Mesenchymal stem cell (in vitro differentiated cells and primary cell): ENCODE measurements around the gene OR51A7.

Source experiments
- DNase-seq: peaks from one replicate; pipeline ENCODE4 v3.0.0-alpha.2; 2013
- H2AFZ ChIP-seq: one replicate; pipeline ENCODE4 v1.6.1; 2013; ENCODE audit warnings: low read depth, mild to moderate bottlenecking, control low read depth, inconsistent platforms, low read length, moderate library complexity
- H2AK5ac ChIP-seq: 2 replicates; pipeline ENCODE4 v1.6.1; 2013; ENCODE audit warnings: low read length, moderate library complexity, mild to moderate bottlenecking, inconsistent platforms; ENCODE audit not compliant: severe bottlenecking
- H2BK120ac ChIP-seq: one replicate; pipeline ENCODE4 v1.6.1; 2013; ENCODE audit warnings: low read depth, mild to moderate bottlenecking, inconsistent platforms, low read length, moderate library complexity
- H2BK12ac ChIP-seq, 2 experiments: one replicate each; pipeline ENCODE4 v1.6.1; 2013; ENCODE audit warnings: inconsistent platforms in 2 of 2, low read length in 2 of 2, mild to moderate bottlenecking in 2 of 2, moderate library complexity in 2 of 2, control low read depth in 1 of 2
- H2BK15ac ChIP-seq: one replicate; pipeline ENCODE4 v1.6.1; 2013; ENCODE audit warnings: mild to moderate bottlenecking, low read depth, inconsistent platforms; ENCODE audit not compliant: poor library complexity, severe bottlenecking
- H2BK5ac ChIP-seq: 2 replicates; pipeline ENCODE4 v1.6.1; 2013; ENCODE audit warnings: low read depth, mild to moderate bottlenecking, low read length, control low read depth, inconsistent platforms; ENCODE audit not compliant: poor library complexity, severe bottlenecking
- H3K14ac ChIP-seq, 2 experiments: one replicate each; pipeline ENCODE4 v1.6.1; 2013; ENCODE audit warnings: inconsistent platforms in 2 of 2, low read length in 2 of 2, control low read depth in 1 of 2, mild to moderate bottlenecking in 1 of 2, moderate library complexity in 1 of 2
- H3K18ac ChIP-seq, 2 experiments: one replicate each; pipeline ENCODE4 v1.6.1; 2013; ENCODE audit warnings: inconsistent platforms in 2 of 2, low read length in 2 of 2, control low read depth in 1 of 2, low read depth in 1 of 2, mild to moderate bottlenecking in 1 of 2
- H3K23ac ChIP-seq, 2 experiments: one replicate each; pipeline ENCODE4 v1.6.1; 2013; ENCODE audit warnings: inconsistent platforms in 2 of 2, low read length in 2 of 2, mild to moderate bottlenecking in 2 of 2, moderate library complexity in 2 of 2, control low read depth in 1 of 2
- H3K27ac ChIP-seq: 2 replicates; pipeline ENCODE4 v1.5.1; 2013; ENCODE audit warnings: mild to moderate bottlenecking, moderate library complexity, low read length, control low read depth, inconsistent platforms; ENCODE audit not compliant: poor library complexity, severe bottlenecking
- H3K27me3 ChIP-seq, 2 experiments: 2 replicates each; pipeline versions ENCODE4 v1.6.1 to v1.7.0; 2013; ENCODE audit warnings: low read length in 2 of 2, mild to moderate bottlenecking in 2 of 2, moderate library complexity in 2 of 2, control low read depth in 1 of 2, inconsistent platforms in 1 of 2; ENCODE audit not compliant: control insufficient read depth in 1 of 2, insufficient read depth in 1 of 2
- H3K36me3 ChIP-seq, 2 experiments: 2 replicates each; pipeline versions ENCODE4 v1.6.1 to v1.7.0; 2013; ENCODE audit warnings: low read length in 2 of 2, control low read depth in 1 of 2, inconsistent platforms in 1 of 2, low read depth in 1 of 2, mild to moderate bottlenecking in 1 of 2; ENCODE audit not compliant: insufficient read depth in 2 of 2, control insufficient read depth in 1 of 2
- H3K4ac ChIP-seq, 2 experiments: one replicate each; pipeline ENCODE4 v1.6.1; 2013; ENCODE audit warnings: inconsistent platforms in 2 of 2, low read length in 2 of 2, mild to moderate bottlenecking in 2 of 2, moderate library complexity in 2 of 2, control low read depth in 1 of 2, low read depth in 1 of 2
- H3K4me1 ChIP-seq: 2 replicates; pipeline ENCODE4 v1.6.1; 2013; ENCODE audit warnings: low read depth, low read length, control low read depth; ENCODE audit not compliant: control insufficient read depth, insufficient read depth
- H3K4me2 ChIP-seq: 2 replicates; pipeline ENCODE4 v1.6.1; 2013; ENCODE audit warnings: low read length, mild to moderate bottlenecking, inconsistent platforms; ENCODE audit not compliant: poor library complexity, severe bottlenecking
- H3K4me3 ChIP-seq, 2 experiments: 2 replicates each; pipeline versions ENCODE4 v1.5.1 to v1.7.0; 2013; ENCODE audit warnings: low read length in 2 of 2, mild to moderate bottlenecking in 2 of 2, control low read depth in 1 of 2, low read depth in 1 of 2; ENCODE audit not compliant: insufficient read depth in 1 of 2
- H3K79me1 ChIP-seq: replicated peaks from 2 replicates; pipeline ENCODE4 v1.6.1; 2013; ENCODE audit warnings: mild to moderate bottlenecking, control low read depth, low read length, inconsistent platforms; ENCODE audit not compliant: poor library complexity, severe bottlenecking
- H3K9ac ChIP-seq: 2 replicates; pipeline ENCODE4 v1.7.0; 2013; ENCODE audit warnings: mild to moderate bottlenecking, low read length, moderate library complexity
- H3K9me3 ChIP-seq: 2 replicates; pipeline ENCODE4 v1.7.0; 2013; ENCODE audit warnings: mild to moderate bottlenecking, low read length; ENCODE audit not compliant: control insufficient read depth
- H4K8ac ChIP-seq: one replicate; pipeline ENCODE4 v1.6.1; 2013; ENCODE audit warnings: inconsistent platforms, mild to moderate bottlenecking, low read length, moderate library complexity
- H4K91ac ChIP-seq: one replicate; pipeline ENCODE4 v1.6.1; 2013; ENCODE audit warnings: mild to moderate bottlenecking, low read length, inconsistent platforms
- WGBS: methylation state at CpG from one replicate; pipeline ENCODE4 v1.1.7; 2013; ENCODE audit warnings: mixed read lengths; 5-methylcytosine and 5-hydroxymethylcytosine counted together

The OR51A7 gene

GRCh38 chr11:4865855-4866254 lies 37.7 kb upstream of the OR51A7 start:
- Histone ChIP-seq H3K4me1 (no peaks in the 10 kb centered on the region), H3K27me3 (no peaks in the 10 kb centered on the region), H2AFZ (no peak overlapping the region), H2BK5ac (no peak overlapping the region), H3K18ac (no peak overlapping the region), H2BK12ac (no peak overlapping the region), H3K4me3 (no peak overlapping the region), H4K91ac (no peak overlapping the region), H3K23ac (no peak overlapping the region), H3K27ac (no peak overlapping the region), H3K79me1 (no peaks in the 10 kb centered on the region), H2BK15ac (no peak overlapping the region), H3K4ac (no peak overlapping the region), H3K9me3 (peaks cover 10% of the 10 kb centered on the region), H3K4me2 (no peak overlapping the region), H3K36me3 (no peaks in the 10 kb centered on the region), H4K8ac (no peak overlapping the region), H2BK120ac (no peak overlapping the region), H3K14ac (no peak overlapping the region), H3K9ac (no peak overlapping the region), H2AK5ac (no peak overlapping the region)
- no peak for DNase-seq
- 60% methylated on average over 1 of the region's 1 CpG for WGBS

GRCh38 chr11:4881188-4881587 lies 22.4 kb upstream of the OR51A7 start:
- Histone ChIP-seq H2BK120ac (no peak overlapping the region), H2BK12ac (no peak overlapping the region), H3K14ac (no peak overlapping the region), H2BK15ac (no peak overlapping the region), H2AFZ (no peak overlapping the region), H3K23ac (no peak overlapping the region), H2AK5ac (no peak overlapping the region), H4K8ac (no peak overlapping the region), H3K9ac (no peak overlapping the region), H2BK5ac (no peak overlapping the region), H3K27me3 (no peaks in the 10 kb centered on the region), H3K36me3 (no peaks in the 10 kb centered on the region), H3K9me3 (no peaks in the 10 kb centered on the region), H3K4me1 (peaks cover 2% of the 10 kb centered on the region), H3K4me2 (no peak overlapping the region), H3K27ac (no peak overlapping the region), H3K4me3 (no peak overlapping the region), H3K4ac (no peak overlapping the region), H3K18ac (no peak overlapping the region), H4K91ac (no peak overlapping the region), H3K79me1 (no peaks in the 10 kb centered on the region)
- 71% methylated on average over 4 of the region's 4 CpGs for WGBS
- DNase-seq, result no peak

- Histone ChIP-seq H4K91ac (no peak within 1 kb of the TSS), H3K4me2 (no peak within 1 kb of the TSS), H4K8ac (no peak within 1 kb of the TSS), H3K27ac (no peak within 1 kb of the TSS), H2BK5ac (no peak within 1 kb of the TSS), H3K9me3 (no peaks in the 10 kb centered on the region), H3K23ac (no peak within 1 kb of the TSS), H3K14ac (no peak within 1 kb of the TSS), H3K4ac (no peak within 1 kb of the TSS), H2BK12ac (no peak within 1 kb of the TSS), H2AFZ (no peak within 1 kb of the TSS), H3K18ac (no peak within 1 kb of the TSS), H3K4me3 (no peak within 1 kb of the TSS), H2AK5ac (no peak within 1 kb of the TSS), H3K4me1 (peaks cover 2% of the 10 kb centered on the region), H2BK15ac (no peak within 1 kb of the TSS), H3K79me1 (no peaks in the 10 kb centered on the region), H3K27me3 (no peaks in the 10 kb centered on the region), H3K36me3 (no peaks in the 10 kb centered on the region), H2BK120ac (no peak within 1 kb of the TSS), H3K9ac (no peak within 1 kb of the TSS)
- 47% methylated on average over 8 of the region's 8 CpGs for WGBS
- peak; percentile 16 for DNase-seq
Measured at GRCh38 chr11:4881860-4882500, 21.6 kb upstream of the OR51A7 start, which contains the start of gene OR51T1. Gene OR51T1, plus strand, starts transcription at chr11:4881900. Its CDS starts 0 bp downstream, at chr11:4881900.

- WGBS, result 81% methylated on average over 5 of the region's 5 CpGs
- Histone ChIP-seq H3K9me3 (no peaks in the 10 kb centered on the region), H4K91ac (no peak overlapping the region)
Measured at GRCh38 chr11:4882543-4882942, 21.0 kb upstream of the OR51A7 start.

More at GRCh38 chr11:4882543-4882942, 21.0 kb upstream of the OR51A7 start:
- no peak for DNase-seq
- Histone ChIP-seq H2AK5ac (no peak overlapping the region), H3K18ac (no peak overlapping the region), H4K8ac (no peak overlapping the region), H2BK5ac (no peak overlapping the region), H2BK12ac (no peak overlapping the region), H3K79me1 (no peaks in the 10 kb centered on the region), H3K27me3 (no peaks in the 10 kb centered on the region), H3K14ac (no peak overlapping the region), H3K4me2 (no peak overlapping the region), H3K27ac (no peak overlapping the region), H2BK15ac (no peak overlapping the region), H2AFZ (no peak overlapping the region), H3K4me1 (peaks cover 2% of the 10 kb centered on the region), H3K36me3 (no peaks in the 10 kb centered on the region), H2BK120ac (no peak overlapping the region), H3K4me3 (no peak overlapping the region), H3K4ac (no peak overlapping the region), H3K23ac (no peak overlapping the region), H3K9ac (no peak overlapping the region)
